B cell (primary cell): Measurements from ENCODE around the gene SYNGAP1. TPM values are rescaled to one million over a fixed set of nuclear protein-coding genes. Genes with fewer than 3 reads are reported as not detected.
"Not testable (repeated sequence)": the region's sequence is repeated elsewhere in the genome, so short reads cannot be mapped to it uniquely, and the experiment has no call there.

Source experiments
- ATAC-seq: fragments of 200-7000 bp; cut with Tn5 transposase; one replicate; pipeline ENCODE4 v1.10.0; 2021; ENCODE audit warnings: low read depth, mild to moderate bottlenecking, moderate number of reproducible peaks, moderate library complexity
- CTCF ChIA-PET: fragments of 350-600 bp; sonication (Branson Sonifier 250); formaldehyde crosslinking; loops from one replicate; lab custom pipeline; 2021; ENCODE audit warnings: antibody characterized with exemption, inconsistent platforms; lab: Charles Lee
- POLR2A ChIA-PET: fragments of 350-600 bp; sonication (Branson Sonifier 250); formaldehyde crosslinking; loops from one replicate; lab custom pipeline; 2021; ENCODE audit warnings: antibody characterized with exemption; lab: Charles Lee
- DNase-seq: peaks from one replicate; pipeline ENCODE4 v3.0.0; 2013
- H2AFZ ChIP-seq: 2 replicates; pipeline ENCODE4 v1.6.1; 2012; ENCODE audit warnings: mild to moderate bottlenecking, low read depth, low read length; ENCODE audit not compliant: insufficient read depth, poor library complexity, severe bottlenecking
- H3K27ac ChIP-seq, 2 donors: 1 replicate in 1 of 2; 2 replicates in 1 of 2; pipeline ENCODE4 v1.5.1; 2012 to 2013; ENCODE audit warnings: low read length in 2 of 2, mild to moderate bottlenecking in 2 of 2, moderate library complexity in 1 of 2
- H3K27me3 ChIP-seq, 4 experiments: fragments of 200-600 bp in 1 of 4; sonication (generic) in 1 of 4; replicated peaks in 1 of 4; 1 replicate in 2 of 4; 2 replicates in 2 of 4; pipeline versions ENCODE4 v1.6.1 to v1.7.0; 2013 to 2016; ENCODE audit warnings: low read length in 3 of 4, mild to moderate bottlenecking in 2 of 4, mixed read lengths in 1 of 4, moderate library complexity in 1 of 4; ENCODE audit not compliant: insufficient read depth in 4 of 4, control insufficient read depth in 3 of 4; ENCODE audit errors: control extremely low read depth in 1 of 4
- H3K36me3 ChIP-seq, 2 experiments: replicated peaks in 1 of 2; 1 replicate in 1 of 2; 2 replicates in 1 of 2; pipeline versions ENCODE4 v1.6.1 to v1.7.1; 2013; ENCODE audit warnings: low read length in 1 of 2; ENCODE audit not compliant: insufficient read depth in 2 of 2, control insufficient read depth in 1 of 2; ENCODE audit errors: control extremely low read depth in 1 of 2, extremely low read depth in 1 of 2
- H3K4me1 ChIP-seq, 2 donors: fragments of 200-600 bp in 1 of 2; sonication (generic) in 1 of 2; 1 replicate in 1 of 2; 2 replicates in 1 of 2; pipeline versions ENCODE4 v1.5.1 to v1.6.1; 2013 to 2017; ENCODE audit warnings: low read length in 2 of 2; ENCODE audit not compliant: control insufficient read depth in 2 of 2, insufficient read depth in 2 of 2
- H3K4me2 ChIP-seq: replicated peaks from 2 replicates; pipeline ENCODE3; 2012; ENCODE audit warnings: mild to moderate bottlenecking, low read depth, low read length; ENCODE audit not compliant: poor library complexity, severe bottlenecking
- H3K4me3 ChIP-seq, 5 experiments: fragments of 200-600 bp in 1 of 5; sonication (generic) in 1 of 5; 1 replicate in 3 of 5; 2 replicates in 2 of 5; pipeline versions ENCODE4 v1.5.1 to v1.7.0; 2011 to 2016; ENCODE audit warnings: low read length in 4 of 5, mild to moderate bottlenecking in 4 of 5, low read depth in 2 of 5, control low read depth in 1 of 5, moderate library complexity in 1 of 5; ENCODE audit not compliant: insufficient read depth in 1 of 5; ENCODE audit errors: control extremely low read depth in 1 of 5, extremely low read depth in 1 of 5
- H3K79me2 ChIP-seq: fragments of 200-600 bp; sonication (generic); one replicate; pipeline ENCODE4 v1.6.0; 2016; ENCODE audit warnings: low read length; ENCODE audit not compliant: control insufficient read depth, insufficient read depth
- H3K9ac ChIP-seq: fragments of 200-600 bp; sonication (generic); 2 replicates; pipeline ENCODE4 v1.6.1; 2017; ENCODE audit warnings: mild to moderate bottlenecking, low read length, moderate library complexity
- H3K9me3 ChIP-seq, 3 donors: one replicate each; pipeline versions ENCODE4 v1.6.1 to v1.7.1; 2013; ENCODE audit warnings: low read length in 2 of 3; ENCODE audit not compliant: control insufficient read depth in 2 of 3, insufficient read depth in 1 of 3; ENCODE audit errors: control extremely low read depth in 1 of 3
- H4K20me1 ChIP-seq: 2 replicates; pipeline ENCODE4 v1.6.0; 2012; ENCODE audit warnings: mild to moderate bottlenecking, low read length; ENCODE audit not compliant: insufficient read depth, control insufficient read depth, poor library complexity, severe bottlenecking
- H3K27ac Mint-ChIP-seq: one replicate; pipeline ENCODE4 v1.8.0; 2021; ENCODE audit warnings: mixed read lengths
- H3K27me3 Mint-ChIP-seq: one replicate; pipeline ENCODE4 v1.8.0; 2021; ENCODE audit warnings: mixed read lengths
- H3K4me1 Mint-ChIP-seq: one replicate; pipeline ENCODE4 v1.8.0; 2021; ENCODE audit warnings: mixed read lengths
- H3K4me3 Mint-ChIP-seq: one replicate; pipeline ENCODE4 v1.8.0; 2021; ENCODE audit warnings: mixed read lengths
- H3K9me3 Mint-ChIP-seq: one replicate; pipeline ENCODE4 v1.8.0; 2022; ENCODE audit warnings: mixed read lengths; ENCODE audit not compliant: insufficient read depth
- EZH2 ChIP-seq: IDR thresholded peaks from 2 replicates; pipeline ENCODE4 v1.6.1; 2012; ENCODE audit warnings: borderline replicate concordance, low read depth, mild to moderate bottlenecking, moderate library complexity, low read length; ENCODE audit not compliant: insufficient read depth, poor library complexity, severe bottlenecking
- WGBS: methylation state at CpG from one replicate; pipeline ENCODE4 v1.1.5; 2013; ENCODE audit warnings: missing lambda C conversion rate; ENCODE audit not compliant: insufficient coverage; 5-methylcytosine and 5-hydroxymethylcytosine counted together
- intact Hi-C: fragments of 100-400 bp; cut with micrococcal nuclease; formaldehyde crosslinking; loops from one replicate; pipeline ENCODE4 v1.10.0; 2022
- polyA plus RNA-seq: library from polyadenylated mRNA; depleted of rRNA; stranded (reverse); fragments of >200 nt; gene quantifications from 2 replicates; pipeline ENCODE4 v1.2.3, GENCODE V29; 2012
- total RNA-seq, 2 donors: library from RNA; stranded (reverse); fragments of 120-200 nt in 1 of 2; gene quantifications; 1 replicate in 1 of 2; 2 replicates in 1 of 2; pipeline versions ENCODE4 v1.2.3 to v1.2.4, GENCODE V29; 2013 to 2022
- TF ChIP-seq, protein P1 (sequence below): fragments of 200-600 bp; IDR thresholded peaks from one replicate; pipeline ENCODE4 v1.8.0; 2022; ENCODE audit warnings: antibody characterized with exemption, mild to moderate bottlenecking

Gene SYNGAP1
- total and polyA plus RNA-seq, 2 donors (not counting 1 experiment from before 2014, with no cell fraction given) = 18.6 to 43.0 TPM

DNA sequence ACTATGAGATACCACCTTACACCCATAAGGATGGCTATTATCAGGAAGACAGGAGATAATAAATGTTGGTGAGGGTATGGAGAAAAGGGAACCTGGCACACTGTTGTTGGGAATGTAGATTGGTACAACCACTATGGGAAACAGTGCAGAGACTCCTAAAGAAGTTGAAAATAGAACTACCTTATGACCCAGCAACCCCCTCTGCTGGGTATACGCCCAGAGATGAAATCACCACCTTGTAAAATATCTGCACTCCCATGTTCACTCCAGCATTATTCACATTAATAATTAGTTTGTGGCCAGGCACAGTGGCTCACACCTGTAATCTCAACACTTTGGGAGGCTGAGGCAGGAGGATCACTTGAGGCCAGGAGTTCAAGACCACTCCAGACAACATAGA is 61.3 kb downstream of the SYNGAP1 start:
- Histone ChIP-seq H3K79me2 (no peaks in the 10 kb centered on the region), H3K27ac (no peak overlapping the region), H3K4me2 (no peak overlapping the region), H4K20me1 (no peaks in the 10 kb centered on the region), H3K4me3 (no peak overlapping the region), H3K27me3 (no peaks in the 10 kb centered on the region), H3K9ac (no peak overlapping the region), H3K36me3 (no peaks in the 10 kb centered on the region), H2AFZ (no peak overlapping the region), H3K4me1 (no peaks in the 10 kb centered on the region), H3K9me3 (no peaks in the 10 kb centered on the region)
- WGBS = no CpG with 5 or more reads among the region's 1 CpG
- no peak for TF ChIP-seq EZH2
- TF ChIP-seq, protein P1, sequence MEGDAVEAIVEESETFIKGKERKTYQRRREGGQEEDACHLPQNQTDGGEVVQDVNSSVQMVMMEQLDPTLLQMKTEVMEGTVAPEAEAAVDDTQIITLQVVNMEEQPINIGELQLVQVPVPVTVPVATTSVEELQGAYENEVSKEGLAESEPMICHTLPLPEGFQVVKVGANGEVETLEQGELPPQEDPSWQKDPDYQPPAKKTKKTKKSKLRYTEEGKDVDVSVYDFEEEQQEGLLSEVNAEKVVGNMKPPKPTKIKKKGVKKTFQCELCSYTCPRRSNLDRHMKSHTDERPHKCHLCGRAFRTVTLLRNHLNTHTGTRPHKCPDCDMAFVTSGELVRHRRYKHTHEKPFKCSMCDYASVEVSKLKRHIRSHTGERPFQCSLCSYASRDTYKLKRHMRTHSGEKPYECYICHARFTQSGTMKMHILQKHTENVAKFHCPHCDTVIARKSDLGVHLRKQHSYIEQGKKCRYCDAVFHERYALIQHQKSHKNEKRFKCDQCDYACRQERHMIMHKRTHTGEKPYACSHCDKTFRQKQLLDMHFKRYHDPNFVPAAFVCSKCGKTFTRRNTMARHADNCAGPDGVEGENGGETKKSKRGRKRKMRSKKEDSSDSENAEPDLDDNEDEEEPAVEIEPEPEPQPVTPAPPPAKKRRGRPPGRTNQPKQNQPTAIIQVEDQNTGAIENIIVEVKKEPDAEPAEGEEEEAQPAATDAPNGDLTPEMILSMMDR = no peak
- intact Hi-C loops = no loop called here
- no peaks in the 10 kb centered on the region for H3K4me1 Mint-ChIP-seq
- ChIA-PET CTCF (interaction anchor here (0.7 kb wide), 1 partner anchor 45 kb away, joined by 3 read pairs; no protein-coding TSS in a partner anchor), POLR2A (no interaction called here)
- ATAC-seq (no peak), DNase-seq (no peak)
- H3K9me3 Mint-ChIP-seq = no peaks in the 10 kb centered on the region
- H3K4me3 Mint-ChIP-seq = no peak overlapping the region
- H3K27ac Mint-ChIP-seq = no peak overlapping the region
- H3K27me3 Mint-ChIP-seq = peaks cover 11% of the 10 kb centered on the region

DNA sequence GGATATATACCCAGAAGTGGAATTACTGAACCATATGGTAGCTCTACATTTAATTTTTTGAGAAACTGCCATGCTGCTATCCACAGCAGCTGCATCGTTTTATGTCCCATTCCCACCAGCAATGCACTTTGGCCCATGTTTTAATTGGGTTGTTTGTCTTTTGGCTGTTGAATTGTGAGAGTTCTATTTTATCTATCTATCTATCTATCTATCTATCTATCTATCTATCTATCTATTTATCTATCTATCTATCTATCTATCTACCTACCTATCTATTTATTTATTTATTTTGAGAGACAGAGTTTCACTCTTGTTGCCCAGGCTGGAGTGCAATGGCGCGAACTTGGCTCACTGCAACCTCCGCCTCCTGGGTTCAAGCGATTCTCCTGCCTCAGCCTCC is 62.8 kb downstream of the SYNGAP1 start:
- H4K20me1 ChIP-seq, ATAC-seq, H3K9me3 Mint-ChIP-seq, H2AFZ ChIP-seq, POLR2A ChIA-PET, H3K27me3 ChIP-seq, H3K36me3 ChIP-seq, H3K27ac ChIP-seq, H3K4me1 Mint-ChIP-seq, DNase-seq, H3K79me2 ChIP-seq, H3K4me3 Mint-ChIP-seq, H3K4me1 ChIP-seq, H3K9ac ChIP-seq, H3K9me3 ChIP-seq, CTCF ChIA-PET, intact Hi-C loops, H3K4me2 ChIP-seq, H3K4me3 ChIP-seq, H3K27ac Mint-ChIP-seq: not testable (repeated sequence)
- H3K27me3 Mint-ChIP-seq = peaks cover 11% of the 10 kb centered on the region
- WGBS = 100% methylated on average over 3 of the region's 5 CpGs
